ENCODE measurements around the gene MAPT.
"Not testable (repeated sequence)": the region's sequence is repeated elsewhere in the genome, so short reads cannot be mapped to it uniquely, and the experiment has no call there.

The MAPT gene

DNA sequence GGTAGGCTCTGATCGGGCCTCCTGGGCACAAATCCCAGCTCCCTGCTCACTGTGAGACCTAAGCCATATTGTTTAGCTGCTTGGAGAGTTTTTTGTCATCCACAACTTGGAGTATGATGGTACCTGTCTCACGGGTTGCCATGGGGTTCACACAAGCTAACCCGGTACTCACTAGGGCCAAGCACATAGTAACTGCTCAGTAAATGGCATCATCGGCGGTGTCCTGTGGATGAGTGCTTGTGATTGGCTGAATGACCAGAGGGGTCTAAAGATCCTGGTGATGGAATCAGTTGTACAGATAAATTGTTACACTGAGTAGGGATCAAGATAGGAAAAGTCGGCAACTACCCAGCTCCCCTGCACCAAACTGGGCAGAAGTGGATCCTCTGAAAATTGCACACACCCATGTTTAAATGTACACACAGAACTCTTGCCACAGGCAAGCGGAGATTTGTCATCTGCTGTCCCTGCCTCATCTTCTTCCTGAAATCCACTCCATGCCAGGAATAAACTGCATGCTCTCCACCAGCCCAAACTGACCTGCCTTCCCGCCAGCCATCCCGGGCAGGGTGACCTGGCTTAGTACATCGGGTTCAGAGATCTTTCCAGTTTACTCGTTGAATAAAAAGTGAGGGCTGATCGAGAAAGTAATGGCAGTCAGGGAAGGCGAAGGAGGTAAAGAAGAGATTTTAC is 6.5 kb downstream of the MAPT start:
- no peak for DNase-seq (ENCODE audit: low read depth)

DNA sequence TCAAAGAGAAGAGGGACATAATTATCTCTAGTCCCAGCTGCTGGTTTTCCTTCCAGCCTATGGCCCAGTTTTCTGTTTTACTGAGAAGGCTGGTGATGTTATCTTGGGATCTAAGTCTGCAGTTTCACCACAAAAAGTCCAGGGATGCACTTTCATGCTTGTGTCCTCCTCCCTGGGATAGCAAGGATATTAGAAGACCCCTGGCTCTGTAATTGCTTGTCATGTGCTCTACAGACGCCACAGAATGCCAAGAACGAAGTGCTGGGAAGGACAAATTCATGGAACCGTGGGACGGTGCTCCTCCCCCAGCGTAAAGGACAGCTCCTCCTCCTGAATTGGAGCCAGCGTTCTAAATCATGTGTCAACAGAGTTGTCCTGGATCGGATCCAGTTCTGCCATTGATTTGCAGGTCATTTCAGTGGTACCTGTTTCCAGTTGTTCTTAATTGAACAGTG is 8.6 kb downstream of the MAPT start:
- no peak for DNase-seq (ENCODE audit: low read depth)

- DNase-seq (ENCODE audit: low read depth): no peak
Measured at GRCh38 chr17:45904866-45905265, 10.5 kb downstream of the MAPT start.

- DNase-seq (ENCODE audit: low read depth): no peak
Measured at GRCh38 chr17:45905814-45906213, 11.5 kb downstream of the MAPT start.

- no peak for DNase-seq (ENCODE audit: low read depth)
Measured at GRCh38 chr17:45906237-45906636, 11.9 kb downstream of the MAPT start.

- no peak for DNase-seq (ENCODE audit: low read depth)
Measured at GRCh38 chr17:45906927-45907622, 12.7 kb downstream of the MAPT start.

DNA sequence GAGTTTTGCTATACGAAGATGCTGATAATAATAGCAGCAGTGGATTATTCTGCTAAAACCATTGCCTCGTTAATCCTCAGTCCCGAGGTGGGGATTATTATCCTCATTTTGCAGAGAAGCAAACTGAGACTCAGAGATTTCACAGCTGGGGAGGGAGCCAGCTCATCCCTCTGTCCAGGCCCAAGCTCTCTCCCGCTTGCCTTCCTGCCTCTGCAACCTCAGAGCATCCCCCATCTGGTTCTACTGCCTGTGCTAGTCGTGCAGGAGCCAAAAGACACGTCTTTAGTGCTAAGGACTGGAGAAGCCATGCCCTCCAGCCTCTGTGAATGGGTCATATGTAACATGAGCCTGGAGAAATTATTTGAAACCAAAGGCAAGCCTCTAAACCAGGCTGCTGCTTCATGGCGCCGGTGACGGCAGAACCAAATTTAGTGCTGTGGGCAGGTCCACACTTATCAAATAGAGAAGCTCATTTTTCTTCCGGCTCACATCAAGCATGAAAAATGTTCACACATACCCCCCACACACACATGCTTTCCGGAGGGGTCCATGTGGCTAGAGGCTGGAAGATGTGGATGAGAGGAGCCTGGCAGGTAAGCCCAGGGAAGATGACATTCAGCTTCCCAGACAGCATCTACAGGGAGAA is 13.5 kb downstream of the MAPT start:
- no peak for DNase-seq (ENCODE audit: low read depth)

GRCh38 chr17:45908460-45908859 is 14.1 kb downstream of the MAPT start:
- DNase-seq (ENCODE audit: low read depth): no peak

- DNase-seq (ENCODE audit: low read depth): no peak
Measured at GRCh38 chr17:45908935-45909334, 14.6 kb downstream of the MAPT start.

DNA sequence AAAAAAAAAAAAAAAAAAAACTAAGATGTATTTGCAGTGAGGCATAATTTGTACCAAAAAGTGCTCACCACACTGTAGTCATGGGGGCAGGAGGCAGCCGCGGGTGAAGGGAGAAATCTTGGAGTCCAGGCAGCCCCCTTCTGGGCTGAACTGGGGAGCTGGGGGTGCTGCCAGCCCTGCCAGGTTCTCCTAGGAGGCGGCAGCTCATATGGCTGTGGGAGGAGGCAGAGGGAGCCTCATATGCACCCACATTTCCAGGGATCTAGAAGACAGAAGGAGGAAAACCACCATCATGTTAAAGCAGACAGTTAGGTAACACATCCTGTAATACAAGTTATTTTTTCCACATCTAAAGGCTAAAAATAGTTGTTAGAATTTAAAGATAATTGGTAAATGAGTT is 16.3 kb downstream of the MAPT start:
- DNase-seq (ENCODE audit: low read depth): no peak

GRCh38 chr17:45912319-45912718 is 18.0 kb downstream of the MAPT start:
- no peak for DNase-seq (ENCODE audit: low read depth)

DNA sequence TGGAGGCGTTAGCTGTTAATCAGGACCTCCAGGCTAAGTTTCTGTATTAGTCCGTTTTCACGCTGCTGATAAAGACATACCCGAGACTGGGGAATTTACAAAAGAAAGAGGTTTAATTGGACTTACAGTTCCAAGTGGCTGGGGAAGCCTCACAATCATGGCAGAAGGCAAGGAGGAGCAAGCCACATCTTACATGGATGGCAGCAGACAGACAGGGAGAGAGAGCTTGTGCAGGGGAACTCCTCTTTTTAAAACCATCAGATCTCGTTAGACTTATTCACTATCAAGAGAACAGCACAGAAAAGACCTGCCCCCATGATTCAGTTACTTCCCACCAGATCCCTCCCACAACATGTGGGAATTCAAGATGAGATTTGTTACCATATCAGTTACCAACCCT is 18.7 kb downstream of the MAPT start:
- DNase-seq (ENCODE audit: low read depth): not testable (repeated sequence)

DNA sequence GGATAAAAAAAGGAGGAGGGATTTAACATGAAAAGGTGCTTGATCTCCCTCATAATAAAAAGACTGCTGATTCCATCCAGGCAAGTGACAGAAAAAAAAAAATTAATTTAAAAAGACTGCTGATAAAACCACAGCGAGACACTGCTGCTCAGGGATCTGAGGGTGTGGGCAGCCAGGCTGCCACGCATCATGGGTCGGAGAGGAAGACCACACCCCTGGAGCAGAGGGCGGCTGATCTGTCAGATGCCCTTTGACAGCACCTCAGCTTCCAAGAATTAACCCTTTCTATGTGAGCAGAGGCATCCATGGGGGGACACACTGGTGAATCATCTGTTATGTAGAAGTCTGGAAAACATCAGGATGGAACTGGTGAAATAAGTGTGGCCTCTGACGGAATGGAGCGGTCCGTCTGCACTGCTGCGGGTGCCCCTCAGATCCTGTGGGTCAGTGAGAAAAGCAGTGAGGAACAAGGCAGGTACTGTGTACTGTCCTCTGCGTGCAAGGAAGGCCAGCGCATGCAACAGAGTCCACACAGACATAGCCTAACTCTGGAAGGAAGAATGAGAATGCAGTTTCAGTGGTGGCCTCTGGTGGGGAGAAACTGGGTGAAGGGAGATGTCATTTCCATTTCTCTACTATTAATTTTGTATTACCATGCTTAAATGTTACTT is 19.8 kb downstream of the MAPT start:
- no peak for DNase-seq (ENCODE audit: low read depth)

- no peak for DNase-seq (ENCODE audit: low read depth)
Measured at GRCh38 chr17:45915263-45915662, 20.9 kb downstream of the MAPT start.

- DNase-seq (ENCODE audit: low read depth): no peak
Measured at GRCh38 chr17:45917081-45917480, 22.7 kb downstream of the MAPT start.

DNA sequence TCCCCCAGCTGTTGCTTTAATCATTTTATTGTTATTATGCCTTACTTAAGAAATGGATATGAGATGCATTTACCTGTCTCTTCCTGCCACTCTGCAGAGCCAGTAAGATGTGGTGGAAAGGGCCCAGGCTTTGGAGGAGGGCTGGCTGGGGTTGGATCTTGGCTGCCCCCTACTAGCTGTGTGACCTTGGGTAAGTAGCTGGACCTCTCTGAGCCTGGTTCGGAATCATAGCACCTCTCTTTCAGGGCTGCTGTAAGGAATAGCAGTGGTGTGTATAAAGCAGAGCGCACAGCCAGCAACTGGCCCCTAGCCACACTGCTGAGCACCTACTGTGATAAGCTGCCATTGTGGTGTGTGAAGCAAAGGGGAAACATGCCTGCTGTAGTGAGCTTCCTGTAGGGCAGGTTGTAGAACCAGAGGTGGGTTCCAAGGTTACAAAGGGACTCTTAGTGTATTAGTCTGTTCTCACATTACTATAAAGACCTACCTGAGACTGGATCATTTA is 23.9 kb downstream of the MAPT start:
- no peak for DNase-seq (ENCODE audit: low read depth)

GRCh38 chr17:45919136-45919535 is 24.8 kb downstream of the MAPT start:
- no peak for DNase-seq (ENCODE audit: low read depth)

GRCh38 chr17:45920083-45920482 is 25.7 kb downstream of the MAPT start:
- no peak for DNase-seq (ENCODE audit: low read depth)

DNA sequence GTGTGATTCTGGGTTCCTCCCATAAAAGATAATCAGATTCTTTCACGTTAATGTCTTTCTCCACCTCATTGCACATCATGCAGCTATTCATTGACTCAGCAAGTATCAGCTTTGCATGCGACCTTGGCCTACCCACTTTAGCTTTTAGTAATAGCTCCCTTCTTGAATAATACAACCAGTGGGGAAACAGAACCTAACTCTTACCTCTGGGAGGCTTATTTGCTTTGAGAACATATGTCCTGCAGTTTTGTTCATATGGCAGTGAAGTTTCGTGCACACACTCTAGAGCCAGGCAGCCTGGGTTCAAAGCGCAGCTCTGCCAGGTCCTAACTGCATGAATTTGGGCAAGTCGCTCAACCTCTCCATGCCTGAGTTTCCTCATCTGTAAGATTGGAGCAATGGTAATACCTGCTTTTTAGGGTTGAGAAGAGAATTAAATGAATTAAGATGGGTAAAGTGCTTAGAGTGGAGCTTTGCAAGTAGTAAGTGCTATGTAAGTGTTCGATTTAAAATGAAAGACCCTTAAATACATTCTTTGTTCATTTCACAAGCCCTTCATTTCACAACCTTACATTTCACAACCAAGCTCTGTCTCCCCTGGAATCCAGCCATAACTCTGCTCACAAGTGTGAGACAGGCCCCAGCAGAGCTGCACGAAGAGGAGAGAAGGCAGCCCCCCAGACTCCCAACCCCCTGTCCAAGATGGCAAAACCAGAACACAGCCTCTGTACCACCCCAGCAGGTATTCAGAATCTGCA is 29.3 kb downstream of the MAPT start:
- no peak for DNase-seq (ENCODE audit: low read depth)

- no peak for DNase-seq (ENCODE audit: low read depth)
Measured at GRCh38 chr17:45924332-45924820, 30.0 kb downstream of the MAPT start.

DNA sequence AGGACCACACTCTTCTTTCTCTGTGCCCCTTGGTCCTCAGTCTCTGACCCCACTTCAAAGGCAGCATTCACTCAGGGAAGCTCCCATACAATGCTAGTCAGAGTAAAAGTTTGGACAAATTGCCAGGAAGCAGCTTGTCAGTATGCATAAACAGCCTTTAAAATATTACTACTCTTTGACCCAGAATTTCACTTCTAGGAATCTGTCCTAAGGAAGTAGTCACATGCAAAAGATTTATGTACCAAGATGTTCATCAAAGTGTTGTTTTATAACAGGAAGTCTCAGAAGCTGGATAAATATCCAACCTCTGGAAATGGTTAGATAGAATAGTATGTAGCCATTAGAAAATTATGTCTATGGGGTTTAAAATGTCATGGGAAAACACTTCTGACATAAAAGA is 31.0 kb downstream of the MAPT start:
- no peak for DNase-seq (ENCODE audit: low read depth)

- DNase-seq (ENCODE audit: low read depth): no peak
Measured at GRCh38 chr17:45927247-45927646, 32.9 kb downstream of the MAPT start.
